HL-60/S4 (cell line): ENCODE results near the gene TIAM2.

Experiments used
- in situ Hi-C: fragments of 300-500 bp; cut with MboI; formaldehyde crosslinking; loops from 2 replicates; pipeline ENCODE4 v1.14.3; 2022; ENCODE audit warnings: low sequenced_read_pairs

Gene TIAM2

GRCh38 chr6:155122199-155122950 lies 127.3 kb downstream of the TIAM2 start:
- in situ Hi-C loops, result no loop called here

GRCh38 chr6:155123520-155123919 lies 128.4 kb downstream of the TIAM2 start:
- in situ Hi-C loops, result no loop called here

GRCh38 chr6:155125906-155126305 lies 130.8 kb downstream of the TIAM2 start:
- in situ Hi-C loops, result no loop called here

- in situ Hi-C loops, result no loop called here
Measured at GRCh38 chr6:155126727-155127439, 131.8 kb downstream of the TIAM2 start.

DNA sequence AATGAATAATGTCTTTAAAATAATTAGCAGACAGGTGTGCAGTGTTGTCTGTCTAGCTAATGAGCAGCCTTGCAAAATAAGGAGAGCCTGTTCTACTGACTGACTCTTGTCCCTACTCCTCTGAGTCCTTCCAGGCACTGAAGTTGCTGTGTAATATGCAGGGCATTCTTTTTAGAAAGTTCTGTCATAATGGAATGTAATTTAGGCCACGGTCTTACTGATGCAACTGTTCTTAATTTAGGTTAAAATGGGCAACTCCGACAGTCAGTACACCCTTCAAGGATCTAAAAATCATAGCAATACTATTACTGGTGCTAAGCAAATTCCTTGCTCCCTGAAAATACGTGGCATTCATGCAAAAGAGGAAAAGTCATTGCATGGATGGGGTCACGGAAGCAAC lies 133.9 kb downstream of the TIAM2 start:
- in situ Hi-C loops, result no loop called here

DNA sequence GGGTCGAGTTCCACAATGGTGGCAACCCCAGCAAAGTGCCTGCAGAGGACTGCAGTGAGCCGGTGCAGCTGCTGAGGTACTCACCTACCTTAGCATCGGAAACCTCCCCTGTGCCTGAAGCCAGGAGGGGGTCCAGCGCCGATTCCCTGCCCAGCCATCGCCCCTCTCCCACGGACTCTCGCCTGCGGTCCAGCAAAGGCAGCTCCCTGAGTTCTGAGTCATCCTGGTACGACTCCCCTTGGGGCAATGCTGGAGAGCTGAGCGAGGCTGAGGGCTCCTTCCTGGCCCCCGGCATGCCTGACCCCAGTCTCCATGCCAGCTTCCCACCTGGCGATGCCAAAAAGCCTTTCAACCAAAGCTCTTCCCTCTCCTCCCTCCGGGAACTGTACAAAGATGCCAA lies 134.6 kb downstream of the TIAM2 start:
- in situ Hi-C loops, result no loop called here

GRCh38 chr6:155130161-155130853 lies 135.2 kb downstream of the TIAM2 start:
- in situ Hi-C loops, result no loop called here

- in situ Hi-C loops, result no loop called here
Measured at GRCh38 chr6:155132617-155133016, 137.5 kb downstream of the TIAM2 start.

- in situ Hi-C loops, result no loop called here
Measured at GRCh38 chr6:155141002-155141401, 145.9 kb downstream of the TIAM2 start.

DNA sequence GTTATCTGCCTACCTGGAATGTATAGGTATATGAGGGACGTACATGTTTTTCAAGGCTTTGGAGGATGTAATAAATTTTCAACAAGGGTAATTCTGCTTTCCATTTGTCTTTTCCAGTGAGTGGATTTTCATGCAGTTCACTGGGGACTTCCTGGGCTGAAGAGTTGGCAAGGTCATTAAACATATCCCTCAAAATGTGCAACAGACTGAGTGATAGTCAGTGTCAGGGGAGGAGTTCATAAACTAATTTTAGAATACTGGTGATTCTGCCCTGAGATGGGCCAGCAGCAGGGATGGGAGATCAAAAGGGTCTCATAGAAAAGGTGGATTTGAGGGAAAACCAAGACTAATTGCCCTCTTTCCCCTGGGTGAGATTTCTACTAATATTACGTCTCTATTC lies 146.4 kb downstream of the TIAM2 start:
- in situ Hi-C loops, result no loop called here

DNA sequence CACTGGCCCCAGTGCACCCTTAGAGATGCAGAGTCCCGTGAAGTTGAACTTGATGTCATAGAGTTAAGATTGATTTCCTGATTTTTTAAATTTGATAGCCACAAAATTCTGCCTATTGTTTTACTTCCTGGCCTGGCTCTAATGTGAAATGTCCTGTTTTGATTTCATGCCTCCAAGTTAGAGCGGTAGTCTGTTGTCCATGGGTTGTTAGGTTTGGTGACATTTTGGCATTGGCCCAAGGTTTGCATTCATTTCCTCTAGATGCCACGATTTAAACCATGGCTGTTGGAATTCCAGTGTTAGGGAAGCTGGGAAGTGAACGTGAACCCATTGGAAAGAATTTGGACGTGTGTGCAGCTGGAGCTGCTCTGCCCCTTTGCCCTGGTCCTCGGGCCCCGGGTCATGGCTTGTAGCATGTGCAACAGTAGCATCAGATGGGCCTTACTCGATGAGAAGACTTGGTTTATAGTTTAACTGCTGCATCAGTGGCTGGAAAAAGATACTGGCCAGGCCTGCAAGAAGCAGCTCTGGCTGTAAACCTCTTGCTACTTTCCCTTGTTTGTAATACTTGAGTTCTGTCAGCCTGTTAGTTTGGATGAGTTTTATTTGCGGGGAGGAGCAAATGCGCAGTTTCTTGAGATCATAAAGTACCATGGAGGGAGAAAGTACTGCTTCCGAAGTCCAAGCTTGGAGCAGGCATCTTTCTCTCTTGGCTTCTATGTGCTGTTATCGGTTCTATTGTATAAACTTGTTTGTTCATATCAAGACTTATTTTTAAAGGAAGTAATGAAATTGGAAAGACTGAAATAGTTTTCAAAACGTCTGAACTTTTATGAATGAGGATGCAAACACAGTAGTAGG lies 147.3 kb downstream of the TIAM2 start:
- in situ Hi-C loops, result no loop called here

- in situ Hi-C loops, result no loop called here
Measured at GRCh38 chr6:155143029-155143577, 148.0 kb downstream of the TIAM2 start.

- in situ Hi-C loops, result no loop called here
Measured at GRCh38 chr6:155143578-155144106, 148.5 kb downstream of the TIAM2 start.

DNA sequence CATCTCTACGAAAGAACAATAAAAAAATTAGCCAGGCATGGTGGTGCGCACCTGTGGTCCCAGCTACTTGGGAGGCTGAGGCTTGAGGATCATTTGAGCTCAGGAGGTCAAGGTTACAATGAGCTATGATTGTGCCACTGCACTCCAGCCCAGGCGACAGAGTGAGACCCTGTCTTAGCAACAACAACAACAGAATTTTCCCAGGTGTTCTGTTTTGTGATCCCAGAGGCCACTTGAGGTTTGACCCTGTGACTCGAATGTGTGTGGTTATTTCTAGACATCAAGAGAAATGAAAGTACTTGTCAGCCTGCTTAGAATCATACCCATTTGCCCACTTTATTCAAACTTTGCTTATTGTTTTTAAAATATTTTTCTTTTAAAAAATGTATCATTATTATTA lies 151.1 kb downstream of the TIAM2 start:
- in situ Hi-C loops, result no loop called here

DNA sequence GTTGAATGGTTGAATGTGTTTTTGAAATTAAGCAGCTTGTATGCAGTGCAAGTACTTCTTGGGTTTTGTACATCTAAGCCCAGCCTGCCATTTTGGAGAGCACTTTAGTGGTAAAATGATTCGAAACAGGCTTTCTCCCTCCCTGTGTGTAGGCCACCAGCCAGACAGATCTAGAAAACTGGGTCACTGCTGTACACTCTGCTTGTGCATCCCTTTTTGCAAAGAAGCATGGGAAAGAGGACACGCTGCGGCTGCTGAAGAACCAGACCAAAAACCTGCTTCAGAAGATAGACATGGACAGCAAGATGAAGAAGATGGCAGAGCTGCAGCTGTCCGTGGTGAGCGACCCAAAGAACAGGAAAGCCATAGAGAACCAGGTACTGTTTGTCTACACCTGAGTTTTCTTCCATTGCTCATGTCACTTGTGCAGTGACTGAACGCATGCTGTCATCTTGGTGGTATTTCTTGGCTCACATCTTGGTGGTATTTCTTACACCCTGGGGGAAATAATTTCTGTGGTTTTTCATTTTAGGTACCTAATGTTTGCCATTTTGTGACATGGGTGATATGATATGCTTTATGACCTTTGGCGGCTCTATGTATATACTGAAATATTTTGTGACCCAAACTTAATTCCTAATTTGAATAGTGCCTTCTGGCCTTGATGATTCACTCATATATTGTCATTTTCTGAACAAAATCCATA lies 153.0 kb downstream of the TIAM2 start:
- in situ Hi-C loops, result no loop called here

GRCh38 chr6:155150967-155151671 lies 156.0 kb downstream of the TIAM2 start:
- in situ Hi-C loops, result no loop called here

- in situ Hi-C loops, result no loop called here
Measured at GRCh38 chr6:155152211-155153076, 157.3 kb downstream of the TIAM2 start.

GRCh38 chr6:155154158-155154830 lies 159.2 kb downstream of the TIAM2 start:
- in situ Hi-C loops, result no loop called here
